NK-92 treated with Interleukin-12 subunit alpha and Interleukin-12 subunit beta, amount 100 ng/mL, for 24 hours (cell line): ENCODE results near the gene INPP5A.

Source experiments
- DNase-seq: peaks from one replicate; lab custom pipeline; 2025; lab: John Stamatoyannopoulos, UW

The INPP5A gene

GRCh38 chr10:132630666-132631337, 93.2 kb downstream of the INPP5A start:
- no peak for DNase-seq

- no peak for DNase-seq
Measured at GRCh38 chr10:132631338-132631735, 93.8 kb downstream of the INPP5A start.

GRCh38 chr10:132632091-132632561, 94.5 kb downstream of the INPP5A start:
- DNase-seq, result no peak

DNA sequence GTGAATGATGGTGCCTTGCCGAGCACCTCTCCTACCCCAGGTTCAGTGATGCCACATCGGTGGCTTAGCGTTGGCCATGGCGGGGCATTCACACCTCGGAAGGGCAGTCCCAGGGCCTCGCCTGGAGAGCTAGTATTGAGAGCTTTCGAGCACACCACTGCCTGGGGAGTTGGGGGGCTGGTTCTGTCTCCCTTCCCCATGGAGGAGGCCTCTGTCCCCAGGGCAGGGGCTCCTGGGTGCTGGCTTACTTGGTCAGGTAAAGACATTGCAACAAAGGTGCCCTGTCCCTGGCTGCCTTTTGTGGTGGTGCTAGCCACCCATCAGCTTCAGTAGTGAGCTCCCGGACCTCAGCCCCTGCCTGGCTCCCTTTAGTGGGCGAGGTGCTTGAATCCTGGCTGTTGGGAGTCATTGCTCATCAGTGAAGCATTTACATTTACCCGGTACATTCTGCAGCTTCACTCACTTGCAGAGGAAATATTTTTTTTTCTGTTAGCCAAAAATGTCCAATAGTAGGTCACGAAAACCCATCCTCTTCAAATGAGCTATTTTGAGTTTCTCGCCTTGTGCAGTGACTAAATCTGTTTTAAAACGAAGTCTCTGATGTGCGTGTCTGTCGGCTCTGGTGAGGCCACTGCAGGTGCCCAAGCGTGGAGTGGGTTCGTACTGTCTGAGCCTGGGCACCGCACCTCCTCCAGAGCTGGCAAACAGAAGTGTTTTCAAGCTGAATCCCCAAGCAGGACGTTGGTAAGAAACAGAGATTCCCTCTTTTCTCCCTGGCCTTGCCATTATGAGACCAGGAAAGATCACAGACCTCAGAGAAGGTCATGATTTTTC, 95.5 kb downstream of the INPP5A start:
- no peak for DNase-seq

GRCh38 chr10:132634241-132634946, 96.8 kb downstream of the INPP5A start:
- no peak for DNase-seq

DNA sequence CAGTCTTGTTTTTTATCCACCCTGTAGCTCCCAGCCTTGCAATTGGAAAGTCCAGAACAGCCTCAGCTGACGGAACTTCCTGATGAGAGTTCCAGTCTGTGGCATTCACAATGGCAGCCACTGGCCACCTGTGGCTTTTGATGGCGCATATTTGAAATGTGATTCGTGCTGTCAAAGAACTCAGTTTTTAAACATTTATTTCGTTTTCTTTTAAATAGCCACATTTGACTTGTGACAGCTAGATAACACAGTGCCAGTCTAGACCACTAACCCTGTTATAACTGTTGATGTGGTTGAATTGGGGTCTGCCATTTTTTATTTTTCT, 97.3 kb downstream of the INPP5A start:
- DNase-seq, result no peak

GRCh38 chr10:132636358-132636757, 98.8 kb downstream of the INPP5A start:
- no peak for DNase-seq

GRCh38 chr10:132637477-132638129, 100.0 kb downstream of the INPP5A start:
- DNase-seq, result no peak

DNA sequence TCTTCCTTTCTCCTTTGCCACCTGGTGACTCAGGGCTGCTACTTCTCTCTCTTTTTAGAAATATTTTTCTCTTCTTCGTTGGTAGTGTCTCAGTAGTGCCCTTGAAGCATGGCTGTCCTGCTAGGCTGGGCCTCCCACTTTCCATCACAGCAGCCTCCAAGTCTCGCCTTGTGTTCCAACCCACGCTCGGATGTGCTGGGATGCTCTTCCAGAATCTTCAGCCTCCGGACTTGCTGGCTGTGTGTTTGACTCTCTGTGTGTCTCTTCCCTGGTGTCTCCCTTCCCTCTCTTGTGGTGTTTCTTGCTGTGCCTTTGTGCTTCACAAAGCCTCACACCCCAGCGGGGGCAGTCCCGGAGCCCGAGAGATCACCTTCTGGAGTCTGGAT, 100.5 kb downstream of the INPP5A start:
- no peak for DNase-seq

DNA sequence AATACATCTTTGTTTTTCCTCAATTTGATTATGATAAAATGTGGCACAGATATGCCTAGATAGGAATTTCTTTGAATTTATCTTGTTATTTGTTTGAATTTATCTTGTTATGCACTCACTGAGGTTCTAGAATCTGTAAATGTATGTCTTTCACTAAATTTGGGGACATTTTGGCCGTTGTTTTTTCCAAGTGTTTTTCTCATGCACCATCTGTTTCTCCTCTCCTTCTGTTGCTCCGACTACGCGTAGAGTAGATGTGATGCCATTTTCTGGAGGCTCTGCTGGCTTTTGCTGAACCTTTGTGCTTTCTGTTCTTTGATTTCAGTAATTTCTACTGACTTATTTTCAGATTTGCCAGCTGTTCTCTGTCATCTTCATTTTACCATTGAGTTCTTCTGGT, 101.9 kb downstream of the INPP5A start:
- DNase-seq, result no peak

- no peak for DNase-seq
Measured at GRCh38 chr10:132640326-132641125, 102.9 kb downstream of the INPP5A start.

- DNase-seq, result no peak
Measured at GRCh38 chr10:132641401-132641800, 103.8 kb downstream of the INPP5A start.

DNA sequence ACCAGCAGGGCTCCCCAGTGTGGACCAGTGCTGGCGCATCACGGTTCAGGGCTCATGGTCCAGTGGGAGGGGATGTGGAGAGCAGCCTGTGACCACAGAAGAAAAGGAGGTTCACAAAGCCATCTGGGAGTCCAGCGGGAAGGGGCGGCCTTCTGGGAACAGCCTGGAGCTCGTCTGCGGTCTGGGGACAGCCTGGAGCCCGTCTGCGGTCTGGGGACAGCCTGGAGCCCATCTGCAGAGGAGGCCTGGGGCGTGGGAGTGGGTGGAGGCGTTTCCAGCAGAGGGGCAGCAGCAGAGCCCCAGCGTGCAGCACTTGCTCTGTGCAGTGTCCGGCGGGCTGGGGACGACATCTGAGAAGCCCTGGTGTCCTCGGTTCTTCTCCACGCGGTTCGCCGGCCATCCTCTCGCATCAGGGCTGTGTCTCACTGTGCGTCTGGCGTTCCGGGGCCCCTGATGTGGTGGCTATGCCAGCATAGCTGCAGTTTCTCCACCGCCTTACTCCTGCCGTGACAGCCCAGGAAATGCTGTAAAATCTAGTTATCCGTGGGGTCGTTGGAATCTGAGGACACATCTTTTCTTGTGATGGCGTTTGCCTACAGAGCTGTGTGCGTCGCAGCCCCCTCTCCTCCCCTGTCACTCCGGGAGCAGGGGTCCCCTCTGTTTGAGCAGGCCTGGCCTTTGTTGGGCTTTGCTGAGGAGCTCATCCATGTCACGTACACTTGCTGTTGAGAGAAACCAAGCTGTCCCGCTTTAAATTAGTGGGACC, 104.6 kb downstream of the INPP5A start:
- no peak for DNase-seq

GRCh38 chr10:132642732-132643008, 105.1 kb downstream of the INPP5A start:
- DNase-seq, result no peak

DNA sequence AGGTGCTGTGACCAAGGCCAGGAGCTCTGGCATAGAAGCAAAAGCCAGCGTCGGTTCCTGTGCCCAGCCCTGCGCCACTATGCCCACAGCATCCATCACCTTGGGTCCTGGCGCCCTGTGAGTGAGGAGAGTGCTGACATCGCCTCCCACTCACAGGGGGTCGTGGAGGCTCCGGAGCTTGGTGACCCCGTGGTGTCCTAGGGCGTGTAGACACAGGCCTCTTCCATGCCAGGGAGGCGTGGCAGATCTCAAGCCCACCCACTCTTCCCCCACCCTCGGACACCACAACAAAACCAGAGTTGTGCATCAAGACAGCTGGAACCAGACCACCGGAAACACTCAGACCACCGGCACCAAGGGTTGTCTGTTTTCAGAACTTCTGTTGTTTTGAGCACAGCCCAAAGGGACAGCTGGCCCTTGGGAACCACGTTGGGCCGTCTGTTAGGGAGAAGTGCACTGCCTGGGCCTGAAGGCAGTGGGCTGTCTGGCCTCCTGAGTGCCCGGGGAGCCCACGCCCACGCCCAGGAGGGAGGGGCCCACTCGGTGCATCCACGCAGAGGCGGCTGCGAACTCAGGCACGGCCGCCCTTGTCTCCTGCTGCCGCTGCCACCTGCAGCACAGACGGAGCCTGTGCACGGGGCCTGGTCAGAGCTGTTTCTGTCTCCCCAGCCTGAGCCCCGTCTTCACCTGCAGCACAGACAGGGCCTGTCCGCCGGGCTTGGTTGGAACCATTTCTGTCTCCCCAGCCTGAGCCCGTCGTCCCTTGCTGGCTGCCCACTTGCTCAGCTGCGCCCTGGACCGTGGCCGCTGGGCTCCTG, 106.3 kb downstream of the INPP5A start:
- no peak for DNase-seq

- no peak for DNase-seq
Measured at GRCh38 chr10:132644527-132645246, 107.1 kb downstream of the INPP5A start.

DNA sequence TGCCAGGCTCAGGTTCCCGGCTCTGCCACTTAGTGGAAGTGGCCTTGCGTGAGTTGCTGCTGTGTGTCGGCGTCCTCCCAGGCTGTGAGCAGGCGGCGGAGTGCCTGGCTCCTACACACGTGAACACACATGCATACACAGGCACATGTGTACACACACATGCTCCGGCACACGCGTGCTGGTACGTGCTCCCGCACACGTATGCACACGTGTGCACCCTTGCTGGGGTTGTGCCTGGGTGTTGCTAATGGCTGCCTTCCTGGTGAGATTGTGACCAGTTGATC, 107.6 kb downstream of the INPP5A start:
- DNase-seq, result no peak

DNA sequence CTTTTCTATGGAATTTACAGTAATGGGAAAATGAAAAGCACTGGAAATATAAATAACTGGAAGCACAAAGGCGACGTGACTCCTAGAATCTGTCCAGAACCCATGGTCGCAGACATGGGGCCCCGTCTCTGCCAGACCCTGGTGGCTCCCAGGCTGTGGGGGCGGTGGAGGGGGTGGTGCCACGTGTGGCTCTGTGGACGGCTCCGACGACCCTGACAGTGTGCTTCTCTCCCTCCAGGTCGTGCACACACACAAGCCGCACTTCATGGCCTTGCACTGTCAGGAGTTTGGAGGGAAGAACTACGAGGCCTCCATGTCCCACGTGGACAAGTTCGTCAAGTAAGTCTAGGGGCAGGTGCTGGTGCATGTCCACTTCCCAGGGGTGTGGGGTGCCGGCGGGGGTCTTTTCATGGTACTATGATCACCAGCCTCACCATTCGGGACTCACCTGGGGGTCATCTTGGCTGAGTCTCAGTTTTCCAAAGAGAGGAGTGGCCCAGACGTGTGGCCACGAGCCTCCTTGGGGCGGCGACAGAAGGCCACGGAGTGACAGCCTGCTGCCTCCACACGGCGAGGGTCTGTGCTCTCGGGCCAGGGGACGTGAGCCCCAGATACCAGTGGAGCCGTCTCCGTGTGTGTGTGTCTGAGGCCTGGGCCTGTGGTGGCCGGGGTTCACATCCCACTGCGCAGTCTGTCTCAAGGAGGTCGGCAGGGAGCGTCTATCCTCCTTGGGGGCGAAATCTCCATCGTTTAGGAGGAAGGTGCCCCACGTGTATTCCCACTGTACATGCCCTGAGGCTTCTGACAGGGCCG, 108.2 kb downstream of the INPP5A start:
- no peak for DNase-seq
